GOT3 (cell line): ENCODE data around the gene RBM24.

Experiments used
- DNase-seq: peaks from one replicate; lab custom pipeline; 2025; ENCODE audit warnings: mixed read lengths; lab: John Stamatoyannopoulos, UW

Gene RBM24

DNA sequence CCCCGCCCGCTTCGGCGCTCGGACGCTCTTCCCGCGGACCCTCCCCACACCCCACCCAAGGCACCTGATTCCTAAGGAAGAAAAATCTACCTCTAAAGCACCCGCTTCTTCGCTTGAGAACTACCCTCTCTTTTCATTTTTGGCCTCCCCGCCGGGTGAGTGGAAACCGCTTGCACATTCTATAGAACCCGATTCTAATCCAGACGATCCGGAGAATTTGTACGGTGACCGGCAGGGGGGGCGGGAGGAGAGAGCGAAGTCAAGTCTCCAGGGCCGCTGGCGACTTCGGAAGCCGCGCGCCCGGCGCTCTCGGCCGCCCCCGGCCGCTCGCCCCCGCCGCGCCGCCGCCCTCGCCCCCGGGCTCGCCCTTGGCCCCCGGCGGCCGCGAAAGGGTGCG is at the start of gene RBM24:
Gene RBM24, plus strand, starts transcription at position 262 of the 397 bp plus-strand sequence. CDS start 221 bp downstream, outside the sequence.
- DNase-seq, result no peak

DNA sequence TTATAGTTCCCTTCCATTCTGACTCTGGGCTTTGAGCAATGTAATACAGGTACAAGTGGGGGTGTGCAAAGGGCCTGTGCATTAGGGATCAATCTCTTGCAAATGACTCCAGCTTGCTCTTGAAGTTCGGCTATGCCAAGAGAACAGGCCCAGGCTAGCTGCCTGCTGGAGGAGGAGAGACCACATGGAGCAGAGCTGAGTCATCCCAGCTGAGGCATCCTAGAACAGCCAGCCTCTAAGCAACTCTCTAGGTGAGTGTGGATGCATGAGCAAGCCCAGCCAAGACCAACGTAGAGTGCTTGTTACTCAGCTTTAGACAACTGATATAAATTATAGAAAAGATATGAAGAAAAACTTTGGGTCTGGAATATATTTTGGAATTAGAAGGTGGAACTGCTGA is 47.6 kb upstream of the RBM24 start:
- DNase-seq, result no peak

DNA sequence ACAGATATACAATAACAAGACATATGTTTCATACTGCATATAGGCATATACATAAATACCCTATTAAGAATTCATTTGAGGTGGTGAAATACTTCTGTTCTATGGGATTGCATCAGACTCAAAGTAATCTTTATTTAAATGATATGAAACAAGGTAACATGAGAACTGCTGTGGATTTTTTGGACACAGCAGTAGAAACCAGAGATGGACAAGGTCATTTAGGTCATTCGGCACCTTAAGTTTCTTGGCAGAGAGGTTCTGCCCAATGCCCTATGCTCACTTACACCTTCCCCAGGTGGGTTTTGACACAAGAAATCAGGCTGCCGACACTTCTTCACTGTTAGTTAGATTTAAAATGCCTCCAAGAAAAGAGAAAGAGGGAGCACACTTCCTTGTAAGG is 43.9 kb upstream of the RBM24 start:
- DNase-seq, result no peak

DNA sequence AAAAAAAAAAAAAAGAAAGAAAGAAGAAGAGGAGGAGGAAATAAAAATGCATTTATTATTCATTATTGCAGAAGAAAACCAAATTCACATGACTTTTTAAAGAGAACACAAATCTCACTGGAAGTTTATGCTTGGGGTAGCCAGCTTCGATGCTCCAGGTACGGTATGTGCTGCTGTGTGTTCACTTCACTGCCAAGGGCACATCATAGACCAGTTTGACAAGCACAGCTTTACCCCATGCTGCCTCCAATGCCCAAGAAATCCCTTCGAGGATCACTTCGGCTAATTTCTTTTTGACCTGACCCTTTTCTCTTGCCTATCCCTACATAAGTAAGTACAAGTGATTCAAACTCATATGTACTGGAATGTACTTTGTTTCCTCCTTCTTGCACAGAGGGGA is 41.9 kb upstream of the RBM24 start:
- no peak for DNase-seq

DNA sequence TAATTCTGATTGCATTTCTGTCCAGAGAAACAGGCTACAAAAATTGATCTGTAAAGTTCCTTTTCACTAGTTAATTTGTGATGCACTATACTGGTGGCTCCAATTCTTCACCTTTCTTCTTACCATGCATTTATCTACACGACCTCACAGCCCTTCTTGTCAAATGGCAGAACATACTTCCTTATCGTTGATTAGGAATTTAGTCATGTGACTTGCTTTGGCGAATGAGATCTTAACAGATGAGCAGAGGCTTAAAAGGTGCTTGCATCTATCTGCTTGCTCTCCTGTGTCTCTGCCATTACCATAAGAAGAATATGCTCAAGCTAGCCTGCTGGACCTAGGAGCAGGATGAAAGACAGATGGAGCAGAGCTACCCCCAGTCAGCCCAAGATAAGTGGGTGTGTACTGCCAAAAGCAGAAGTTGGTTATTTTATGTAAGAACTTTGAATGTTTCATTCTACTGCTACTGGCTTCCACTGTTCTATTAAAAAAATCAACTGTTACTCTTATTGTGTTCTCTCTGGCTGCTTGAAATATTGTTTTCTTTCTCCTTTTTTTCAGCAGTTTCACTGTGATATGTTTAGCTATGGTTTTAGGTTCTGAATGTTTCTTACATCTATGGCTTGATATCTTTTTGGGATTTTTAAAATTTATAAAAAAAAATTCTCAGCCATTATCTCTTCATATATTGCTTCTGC is 40.2 kb upstream of the RBM24 start:
- no peak for DNase-seq

DNA sequence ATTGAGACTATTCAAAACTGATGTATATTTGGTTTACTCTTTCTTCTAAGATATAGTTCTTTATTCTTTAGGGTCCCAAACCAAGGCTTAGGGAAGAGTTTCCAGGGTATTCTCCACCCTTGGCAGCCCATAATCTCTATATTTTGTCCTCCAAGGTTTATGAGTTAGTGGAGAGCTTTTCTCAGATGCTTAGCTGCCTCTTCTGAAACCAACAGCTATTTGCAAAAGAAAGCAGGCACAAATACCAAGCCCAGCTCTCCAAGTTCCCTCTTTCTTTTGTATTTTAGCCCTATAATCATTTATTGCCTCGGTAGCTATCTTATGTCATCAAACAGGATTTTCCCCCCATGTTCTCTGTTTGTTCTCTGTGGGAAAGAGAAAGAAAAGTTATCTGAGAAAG is 39.1 kb upstream of the RBM24 start:
- no peak for DNase-seq

DNA sequence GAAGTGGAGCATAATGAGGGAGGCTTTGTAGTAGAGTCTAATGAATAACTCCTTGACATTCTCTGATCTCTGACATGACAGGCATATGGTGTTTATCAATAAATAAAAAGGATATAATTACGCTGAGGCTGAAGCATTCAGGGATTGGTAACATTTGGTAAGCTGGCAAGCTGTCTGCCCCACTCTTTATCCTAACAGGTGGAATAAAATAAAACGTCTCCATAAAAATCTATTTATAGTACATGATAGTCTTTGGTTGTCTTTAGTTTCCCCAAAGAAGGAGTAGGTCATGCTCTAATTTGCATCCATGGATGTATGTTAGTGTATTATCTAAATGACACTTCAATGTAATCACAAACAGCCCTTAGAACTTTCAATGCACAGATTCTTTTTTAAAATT is 30.9 kb upstream of the RBM24 start:
- no peak for DNase-seq

DNA sequence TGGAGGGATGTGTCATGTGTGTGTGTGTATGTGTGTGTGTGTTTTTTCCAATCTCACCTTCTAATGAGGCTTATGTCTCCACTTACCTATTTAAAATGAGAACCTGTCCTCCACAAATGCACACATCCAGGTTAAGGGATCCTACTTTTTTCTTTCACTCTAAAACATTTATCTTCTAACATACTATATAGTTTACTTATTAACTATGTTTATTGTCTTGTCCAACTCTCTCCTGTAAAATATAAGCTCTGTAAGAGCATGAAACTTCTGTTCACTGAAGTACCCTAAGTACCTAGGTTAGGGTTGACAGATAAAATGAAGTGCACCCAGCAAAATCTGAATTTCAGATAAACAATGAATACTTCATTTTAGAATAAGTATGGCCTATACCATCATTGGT is 29.2 kb upstream of the RBM24 start:
- no peak for DNase-seq

DNA sequence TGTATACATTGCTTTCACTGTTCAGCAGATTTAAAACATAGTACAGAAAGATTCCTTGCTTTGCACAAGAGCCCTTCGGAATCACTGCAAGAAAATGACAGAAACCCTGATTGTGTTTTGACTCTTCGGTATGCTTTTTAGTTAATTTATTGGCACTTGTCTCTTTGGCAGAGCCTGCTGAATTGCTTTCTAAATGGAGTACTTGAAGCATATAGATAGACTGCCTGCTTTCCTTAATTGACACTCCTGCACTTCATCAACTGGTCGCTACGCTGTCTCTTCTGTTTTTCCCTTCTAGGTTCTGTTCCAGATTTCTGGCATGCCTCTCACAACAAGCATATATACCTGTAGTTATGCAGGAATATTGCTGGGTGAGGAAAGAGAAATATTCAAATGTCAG is 22.4 kb upstream of the RBM24 start:
- no peak for DNase-seq

DNA sequence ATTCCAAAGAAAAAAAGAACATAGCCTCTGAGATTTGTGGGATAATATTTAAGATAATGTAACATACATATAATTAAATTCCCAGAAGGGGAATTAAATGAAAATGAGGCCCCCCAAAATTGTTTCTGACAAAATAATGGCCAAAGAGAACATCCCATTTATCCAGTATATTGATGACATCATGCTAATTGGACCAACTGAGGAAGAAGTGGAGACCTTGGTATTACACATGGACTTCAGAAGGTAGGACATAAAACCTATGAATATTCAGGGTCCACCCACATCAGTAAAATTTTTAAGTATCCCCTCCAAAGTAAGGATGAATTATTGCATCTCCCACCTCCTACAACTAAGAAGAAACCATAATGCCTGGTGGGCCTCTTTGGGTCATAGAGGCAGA is 15.6 kb upstream of the RBM24 start:
- no peak for DNase-seq

DNA sequence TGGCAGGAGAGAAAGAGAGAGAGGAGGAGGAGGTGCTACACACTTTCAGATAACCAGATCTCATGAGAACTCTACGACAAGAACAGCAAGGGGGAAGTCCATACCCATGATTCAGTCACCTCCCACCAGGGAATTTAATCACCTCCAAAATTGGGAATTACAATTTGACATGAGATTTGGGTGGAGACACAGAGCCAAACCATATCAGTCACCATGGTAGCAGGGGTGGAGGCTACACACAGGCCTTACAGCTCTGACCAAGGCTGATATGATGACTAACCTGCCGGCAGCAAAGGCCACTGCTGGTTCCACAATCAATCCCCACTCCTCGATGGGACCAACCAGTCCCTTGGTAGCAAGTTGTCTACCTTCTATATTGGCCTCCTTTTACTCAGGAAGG is 13.6 kb upstream of the RBM24 start:
- no peak for DNase-seq

DNA sequence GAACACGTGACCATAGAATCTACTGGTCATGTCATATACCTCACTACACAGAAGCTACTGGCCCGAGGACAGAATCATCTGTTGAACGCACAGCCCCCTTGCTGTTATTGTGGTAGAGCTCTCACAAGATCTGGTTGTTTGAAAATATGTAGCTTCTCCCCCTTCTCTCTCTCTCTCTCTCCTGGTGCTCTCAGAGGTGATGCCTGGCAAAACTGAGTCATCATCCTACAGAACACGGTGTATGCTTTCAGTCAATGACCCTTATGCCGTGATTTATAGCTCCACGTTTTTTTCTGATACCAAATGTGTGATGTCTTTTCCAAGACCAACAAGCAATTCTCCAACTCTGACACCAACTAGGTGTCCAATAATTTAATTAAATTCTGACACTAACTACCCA is 13.0 kb upstream of the RBM24 start:
- no peak for DNase-seq

DNA sequence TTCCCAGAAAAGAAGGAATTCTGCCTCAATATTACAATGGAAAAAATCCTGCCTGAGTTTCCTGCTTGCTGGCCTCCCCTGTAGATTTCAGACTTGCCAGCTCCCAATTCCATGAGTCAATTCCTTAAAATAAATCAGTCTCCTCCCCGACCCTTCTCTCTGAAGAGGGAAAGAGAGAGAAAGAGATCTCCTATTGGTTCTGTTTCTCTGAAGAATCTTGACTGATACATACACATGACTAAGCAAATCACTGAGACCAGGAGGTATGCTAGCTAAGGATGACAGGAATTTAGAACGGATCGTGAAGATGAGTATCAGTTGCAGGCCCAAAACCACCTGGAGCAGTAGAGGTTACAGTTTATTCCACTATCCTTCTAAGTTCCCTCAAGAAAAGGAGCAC is 11.3 kb upstream of the RBM24 start:
- DNase-seq, result no peak

DNA sequence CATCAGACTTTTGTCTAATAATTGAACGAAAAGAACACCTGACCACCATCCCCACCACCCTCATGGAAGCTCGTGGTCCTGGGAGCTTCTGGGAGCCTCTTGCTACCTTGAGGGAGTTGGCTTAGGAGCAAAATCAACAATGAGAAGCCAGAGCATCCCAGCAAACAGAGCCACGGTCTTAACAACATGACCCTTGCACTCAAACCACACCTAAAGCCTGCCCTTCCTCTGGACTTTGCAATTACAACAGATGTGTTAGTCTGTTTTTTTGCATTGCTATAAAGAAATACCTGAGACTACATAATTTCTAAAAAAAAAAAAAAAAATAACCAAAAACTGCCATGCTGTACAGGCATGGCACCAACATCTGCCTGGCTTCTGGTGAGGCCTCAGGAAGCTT is 9.5 kb upstream of the RBM24 start:
- DNase-seq, result no peak

DNA sequence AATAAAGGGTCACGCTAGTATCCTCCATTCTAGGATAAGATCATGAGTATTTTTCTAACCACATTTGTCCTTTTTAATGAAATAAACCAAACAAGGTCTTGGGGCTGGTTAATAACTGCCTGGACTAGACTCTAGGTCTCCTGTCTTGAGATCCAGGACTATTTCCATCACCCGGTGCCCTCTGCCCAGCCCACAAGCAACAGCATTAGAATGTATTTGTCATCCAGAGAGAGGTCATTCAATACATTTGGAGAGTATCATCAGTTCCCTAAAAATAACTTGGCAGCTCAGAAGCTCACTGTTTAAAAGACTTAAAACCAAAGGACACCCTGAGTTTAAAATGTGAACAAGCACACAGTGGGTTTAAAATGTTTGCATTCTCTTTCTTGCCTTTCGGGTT is 4.4 kb upstream of the RBM24 start:
- no peak for DNase-seq

DNA sequence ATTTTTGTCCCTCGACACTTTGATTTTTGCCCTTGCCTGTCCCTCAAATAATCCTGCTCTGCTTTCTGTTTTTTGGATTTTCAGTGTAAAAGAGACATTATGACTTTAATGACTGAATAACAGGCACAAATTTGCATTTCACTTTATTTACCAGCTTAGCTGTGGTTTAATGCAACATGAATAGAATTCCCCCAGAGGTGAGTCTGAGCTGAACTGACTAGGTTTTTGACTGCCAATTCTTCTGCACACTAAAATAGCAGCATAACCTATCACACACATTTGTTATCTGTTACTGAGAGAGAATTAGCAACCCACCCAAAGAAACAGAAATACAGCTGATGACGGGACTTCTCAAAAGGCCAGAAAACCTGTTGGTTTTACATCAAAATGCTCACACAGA is 3.9 kb upstream of the RBM24 start:
- no peak for DNase-seq

DNA sequence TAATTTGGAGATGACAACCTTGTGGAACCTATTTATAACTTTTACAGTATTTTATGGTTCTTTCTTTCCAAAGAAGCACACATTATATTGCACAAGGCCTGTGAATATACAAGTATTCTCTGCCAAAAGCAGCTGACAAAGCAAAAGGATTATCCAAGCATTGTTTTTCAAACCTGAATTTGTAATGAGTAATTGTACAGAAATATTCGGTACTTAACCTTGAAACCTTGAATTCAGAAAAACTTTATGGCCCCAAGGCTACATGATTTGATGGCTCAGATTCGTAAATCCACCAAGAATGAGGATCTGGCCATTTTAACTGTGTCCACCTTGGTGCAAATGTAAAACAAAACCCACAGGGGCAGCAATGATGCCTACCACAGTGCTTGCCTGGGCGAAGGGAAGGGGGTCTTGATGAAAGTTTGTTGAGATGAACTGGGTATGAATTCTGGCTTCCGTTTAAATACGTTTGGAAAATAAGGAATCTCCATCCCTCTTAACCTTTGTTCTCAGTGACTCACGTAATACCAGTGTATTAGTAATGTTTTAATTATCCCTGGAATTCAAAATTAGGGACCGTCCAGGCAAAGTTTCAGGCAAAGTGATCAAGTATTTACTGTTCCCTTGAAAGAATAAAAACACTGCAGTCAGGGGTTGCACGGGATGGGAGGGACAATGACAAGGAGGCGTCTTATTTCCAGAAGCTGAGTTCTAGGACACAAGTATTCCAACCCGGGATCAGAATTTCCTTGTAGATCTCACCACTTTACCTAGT is 2.7 kb upstream of the RBM24 start:
- no peak for DNase-seq

DNA sequence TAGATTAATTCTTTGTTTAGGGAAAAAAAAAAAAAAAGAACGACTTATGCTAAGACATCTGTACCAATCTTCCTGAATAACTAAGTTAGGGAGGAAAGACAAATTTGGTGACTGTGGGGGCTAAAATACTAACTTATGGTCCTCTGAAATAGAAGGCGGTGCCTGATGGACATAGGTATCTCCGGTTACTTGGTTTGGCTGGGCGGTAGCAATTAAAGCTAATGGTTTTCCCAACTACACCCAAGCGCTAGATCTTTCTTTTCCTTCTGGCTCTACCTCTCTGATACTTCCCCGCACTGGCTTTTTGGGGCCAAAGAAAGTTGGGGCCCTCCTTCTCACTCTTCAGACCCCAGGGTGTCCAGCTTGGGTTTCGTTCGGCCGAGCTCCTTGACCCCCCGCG is 1.0 kb upstream of the RBM24 start:
- DNase-seq, result no peak

DNA sequence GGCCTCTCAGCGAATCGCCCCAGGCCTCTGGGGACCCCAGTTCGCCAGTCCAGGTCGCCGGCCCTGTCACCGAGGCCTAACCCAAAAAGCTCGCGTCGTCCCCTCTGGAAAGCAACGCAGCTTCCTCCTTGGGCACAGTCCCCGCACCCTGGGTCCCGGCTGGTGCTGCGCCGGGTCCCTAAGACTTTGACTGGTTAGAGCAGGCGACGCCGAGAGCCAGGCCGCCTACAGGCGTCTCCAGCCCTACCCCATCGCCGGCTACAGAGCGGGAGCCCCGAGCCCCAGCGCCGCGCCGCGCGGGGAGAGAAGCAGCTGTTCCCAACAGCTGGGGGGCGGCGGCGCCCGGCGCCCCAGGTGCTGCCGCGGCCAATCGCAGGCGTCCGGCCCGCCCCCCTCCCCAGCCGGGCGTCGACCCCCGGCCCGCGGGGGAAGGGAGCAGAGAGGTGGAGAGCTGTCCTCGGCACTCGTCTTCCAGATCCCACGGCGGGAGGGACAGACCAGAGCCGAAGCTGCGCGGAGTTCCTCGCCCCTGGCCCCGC is 540 bp upstream of the RBM24 start:
- no peak for DNase-seq

DNA sequence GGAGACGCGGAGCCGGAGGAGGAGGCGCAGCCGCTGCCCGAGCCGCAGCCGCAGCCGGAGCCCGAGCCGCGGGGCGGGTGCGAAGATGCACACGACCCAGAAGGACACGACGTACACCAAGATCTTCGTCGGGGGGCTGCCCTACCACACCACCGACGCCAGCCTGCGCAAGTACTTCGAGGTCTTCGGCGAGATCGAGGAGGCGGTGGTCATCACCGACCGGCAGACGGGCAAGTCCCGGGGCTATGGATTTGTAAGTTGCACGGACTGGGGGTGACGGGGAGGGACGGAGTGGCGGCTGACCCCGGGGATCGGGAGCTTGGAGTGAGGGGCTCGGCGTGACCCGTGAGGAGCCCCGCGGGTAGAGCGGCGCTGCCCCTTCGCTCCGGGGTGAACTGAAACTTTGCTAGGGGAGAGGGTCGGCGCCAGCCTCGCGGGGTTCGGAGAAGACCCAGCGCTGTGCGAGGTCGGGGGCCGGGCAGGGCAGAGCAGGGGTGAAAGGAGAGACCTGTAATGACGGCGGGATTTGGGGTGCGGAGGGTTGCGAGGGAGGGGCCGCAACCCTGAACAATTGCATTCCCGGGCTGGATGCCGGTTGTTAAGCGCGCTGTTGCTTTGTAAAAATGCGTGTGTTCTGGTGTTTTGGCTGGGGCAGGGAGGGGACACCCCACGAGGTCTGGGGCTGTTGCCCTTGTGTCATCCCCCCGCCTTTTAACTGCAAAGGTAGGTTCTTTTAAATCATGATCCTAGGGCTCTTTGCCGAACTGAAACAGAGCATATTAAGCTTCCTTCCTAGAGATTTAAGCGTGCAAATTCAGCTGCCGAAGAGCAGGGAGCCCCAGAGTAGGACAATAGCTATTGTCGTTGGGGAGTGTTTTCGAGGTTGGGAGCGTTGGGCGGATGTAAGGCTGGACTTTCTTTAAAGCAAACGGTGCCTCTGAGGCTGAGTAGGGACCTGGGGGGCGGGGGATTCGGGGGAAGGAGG is 628 bp downstream of the RBM24 start:
- no peak for DNase-seq

DNA sequence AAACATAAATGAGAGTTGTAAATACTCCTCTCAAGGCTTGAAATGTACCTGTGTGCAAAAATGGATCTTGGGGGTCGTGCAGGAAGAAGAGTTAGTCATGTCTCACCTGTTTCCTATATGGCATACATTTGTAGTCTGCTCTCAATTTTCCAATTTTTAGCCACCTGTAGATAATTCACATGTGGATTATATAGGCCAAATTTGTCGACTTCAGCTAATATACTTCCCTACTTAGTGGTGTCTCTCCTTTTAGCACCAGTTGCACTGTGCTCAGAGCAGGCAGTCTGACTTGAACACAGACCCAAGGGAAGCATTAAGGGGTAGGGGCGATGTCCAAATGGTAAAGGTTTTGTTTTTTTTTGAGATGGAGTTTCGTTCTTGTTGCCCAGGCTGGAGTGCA is 1.9 kb downstream of the RBM24 start:
- no peak for DNase-seq

DNA sequence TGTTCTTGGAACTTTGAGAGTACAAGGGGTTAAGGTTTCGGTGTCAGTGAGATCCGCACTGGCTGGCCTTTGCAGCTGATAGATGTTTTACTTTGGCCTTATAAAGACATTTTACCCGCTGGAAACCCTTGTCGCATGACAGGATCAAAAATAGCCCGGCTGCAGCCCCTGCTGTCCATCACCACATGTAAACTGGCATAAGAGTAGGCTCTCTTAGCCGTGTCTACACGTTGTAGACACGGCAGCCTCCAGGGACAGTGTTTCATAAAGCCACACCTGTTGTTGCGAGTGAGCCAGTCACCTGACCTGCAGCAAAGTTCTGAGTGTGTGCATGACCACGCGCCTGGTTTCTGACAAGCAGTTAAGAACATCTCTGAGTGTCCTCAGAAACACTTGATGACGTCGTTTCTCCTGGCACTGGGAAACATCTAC is 8.5 kb downstream of the RBM24 start:
- no peak for DNase-seq
